H1 (cell line): ENCODE data around the gene RNASET2. TPM values are rescaled to one million over a fixed set of nuclear protein-coding genes. Genes with fewer than 3 reads are reported as not detected.

Experiments
- CTCF ChIA-PET: fragments of 300-600 bp; sonication (Branson Sonifier 250); formaldehyde crosslinking; loops from one replicate; lab custom pipeline; 2021; ENCODE audit not compliant: partially characterized antibody; lab: Charles Lee
- POLR2A ChIA-PET: fragments of 300-600 bp; sonication (Branson Sonifier 250); formaldehyde crosslinking; loops from one replicate; lab custom pipeline; 2021; ENCODE audit warnings: inconsistent platforms; ENCODE audit not compliant: partially characterized antibody; lab: Charles Lee
- DNase-seq, 2 experiments: peaks; one replicate each; pipeline versions ENCODE4 v3.0.0 to v3.0.0-alpha.2; 2010 to 2022; ENCODE audit warnings: low spot score in 2 of 2, low read depth in 1 of 2, mixed read lengths in 1 of 2
- FAIRE-seq: peaks from 2 replicates; lab custom pipeline; 2011; peaks lifted over from hg19 to GRCh38; lab: Jason Lieb, UNC
- H2AFZ ChIP-seq: 2 replicates; pipeline ENCODE4 v1.8.1; 2012; ENCODE audit warnings: low read length, inconsistent platforms
- H2AK5ac ChIP-seq: 2 replicates; pipeline ENCODE4 v1.6.1; 2013; ENCODE audit warnings: low read depth, low read length
- H2BK120ac ChIP-seq: replicated peaks from 2 replicates; pipeline ENCODE3; 2013; ENCODE audit warnings: low read depth, low read length, inconsistent platforms
- H2BK12ac ChIP-seq: 2 replicates; pipeline ENCODE4 v1.6.1; 2013; ENCODE audit warnings: low read depth, low read length
- H2BK15ac ChIP-seq: 2 replicates; pipeline ENCODE4 v1.6.1; 2013; ENCODE audit warnings: low read length
- H2BK20ac ChIP-seq: 2 replicates; pipeline ENCODE4 v1.6.1; 2013; ENCODE audit warnings: low read length
- H2BK5ac ChIP-seq: 2 replicates; pipeline ENCODE4 v1.6.1; 2013; ENCODE audit warnings: low read depth, low read length
- H3K14ac ChIP-seq: 2 replicates; pipeline ENCODE4 v1.6.1; 2013; ENCODE audit warnings: inconsistent platforms; ENCODE audit not compliant: insufficient read length
- H3K18ac ChIP-seq: 2 replicates; pipeline ENCODE4 v1.6.1; 2013; ENCODE audit warnings: low read length; ENCODE audit errors: extremely low read depth
- H3K23ac ChIP-seq: 2 replicates; pipeline ENCODE4 v1.6.1; 2013; ENCODE audit warnings: inconsistent platforms; ENCODE audit not compliant: insufficient read length
- H3K23me2 ChIP-seq: 2 replicates; pipeline ENCODE4 v1.6.1; 2013; ENCODE audit warnings: low read depth, low read length
- H3K27ac ChIP-seq: 2 replicates; pipeline ENCODE4 v1.6.1; 2011; ENCODE audit warnings: low read depth, low read length, inconsistent platforms
- H3K27me3 ChIP-seq, 4 experiments: replicated peaks in 1 of 4; 1 replicate in 1 of 4; 2 replicates in 3 of 4; pipeline versions ENCODE4 v1.6.1 to v1.8.1; 2011 to 2013; ENCODE audit warnings: low read length in 3 of 4, mild to moderate bottlenecking in 3 of 4, inconsistent platforms in 2 of 4, mixed read lengths in 2 of 4, moderate library complexity in 1 of 4; ENCODE audit not compliant: control insufficient read depth in 3 of 4, insufficient read depth in 3 of 4; ENCODE audit errors: extremely low read depth in 1 of 4
- H3K36me3 ChIP-seq, 4 experiments: 2 replicates each; pipeline versions ENCODE4 v1.6.1 to v1.8.1; 2011 to 2013; ENCODE audit warnings: mild to moderate bottlenecking in 4 of 4, low read length in 3 of 4, moderate library complexity in 2 of 4, control low read depth in 1 of 4, inconsistent platforms in 1 of 4; ENCODE audit not compliant: insufficient read depth in 4 of 4, control insufficient read depth in 2 of 4
- H3K4ac ChIP-seq: replicated peaks from 2 replicates; pipeline ENCODE3; 2013; ENCODE audit warnings: low read length, low read depth, mixed read lengths, inconsistent platforms; ENCODE audit not compliant: insufficient read length
- H3K4me1 ChIP-seq, 4 experiments: replicated peaks in 1 of 4; 1 replicate in 1 of 4; 2 replicates in 3 of 4; pipeline versions ENCODE4 v1.6.1 to v1.8.1; 2011 to 2013; ENCODE audit warnings: low read length in 3 of 4, inconsistent platforms in 2 of 4, mixed read lengths in 1 of 4; ENCODE audit not compliant: insufficient read depth in 4 of 4, control insufficient read depth in 3 of 4
- H3K4me2 ChIP-seq, 2 experiments: 2 replicates each; pipeline versions ENCODE4 v1.6.1 to v1.8.1; 2011 to 2013; ENCODE audit warnings: low read depth in 2 of 2, low read length in 2 of 2, control low read depth in 1 of 2, inconsistent platforms in 1 of 2, mild to moderate bottlenecking in 1 of 2; ENCODE audit not compliant: insufficient read depth in 1 of 2
- H3K4me3 ChIP-seq, 4 experiments: fragments of 200-600, 300-600 bp in 1 of 4; sonication (generic), shearing (Covaris generic), sonication (Bioruptor Twin) in 1 of 4; 2 replicates each; pipeline versions ENCODE4 v1.5.1 to v1.8.1; 2011 to 2016; ENCODE audit warnings: low read length in 4 of 4, low read depth in 3 of 4, control low read depth in 2 of 4, inconsistent platforms in 2 of 4, mild to moderate bottlenecking in 2 of 4, mixed read lengths in 1 of 4, moderate library complexity in 1 of 4; ENCODE audit not compliant: insufficient read depth in 2 of 4; ENCODE audit errors: extremely low read depth in 1 of 4
- H3K56ac ChIP-seq: replicated peaks from 2 replicates; pipeline ENCODE3; 2013; ENCODE audit warnings: low read depth, mild to moderate bottlenecking, mixed read lengths, low read length, inconsistent platforms; ENCODE audit not compliant: insufficient read length
- H3K79me1 ChIP-seq: 2 replicates; pipeline ENCODE4 v1.6.1; 2013; ENCODE audit warnings: low read depth, low read length, control low read depth
- H3K79me2 ChIP-seq, 2 experiments: 2 replicates each; pipeline versions ENCODE4 v1.6.1 to v1.8.1; 2012 to 2013; ENCODE audit warnings: low read length in 2 of 2, mild to moderate bottlenecking in 2 of 2, inconsistent platforms in 1 of 2; ENCODE audit not compliant: insufficient read depth in 2 of 2, control insufficient read depth in 1 of 2
- H3K9ac ChIP-seq, 4 experiments: replicated peaks in 1 of 4; 1 replicate in 1 of 4; 2 replicates in 3 of 4; pipeline versions ENCODE4 v1.6.1 to v1.8.1; 2011 to 2013; ENCODE audit warnings: low read depth in 3 of 4, low read length in 3 of 4, control low read depth in 2 of 4, mild to moderate bottlenecking in 2 of 4, moderate library complexity in 2 of 4, inconsistent platforms in 1 of 4; ENCODE audit errors: extremely low read depth in 1 of 4
- H3K9me3 ChIP-seq, 2 experiments: 2 replicates each; pipeline versions ENCODE4 v1.6.1 to v1.8.1; 2012 to 2013; ENCODE audit warnings: mild to moderate bottlenecking in 2 of 2, moderate library complexity in 2 of 2, control low read depth in 1 of 2, inconsistent platforms in 1 of 2, low read depth in 1 of 2, low read length in 1 of 2, mixed read lengths in 1 of 2; ENCODE audit not compliant: insufficient read depth in 2 of 2
- H4K20me1 ChIP-seq, 2 experiments: replicated peaks in 1 of 2; 2 replicates each; pipeline versions ENCODE3 to v1.8.1; 2011 to 2013; ENCODE audit warnings: inconsistent platforms in 2 of 2, low read length in 2 of 2, mild to moderate bottlenecking in 1 of 2; ENCODE audit not compliant: insufficient read depth in 2 of 2, control insufficient read depth in 1 of 2
- H4K5ac ChIP-seq: 2 replicates; pipeline ENCODE4 v1.6.1; 2013; ENCODE audit warnings: low read length, low read depth, mixed read lengths, inconsistent platforms; ENCODE audit not compliant: insufficient read length
- H4K8ac ChIP-seq: 2 replicates; pipeline ENCODE4 v1.8.0; 2013; ENCODE audit warnings: mild to moderate bottlenecking, moderate library complexity, low read length, inconsistent platforms; ENCODE audit not compliant: insufficient read depth; ENCODE audit errors: extremely low read depth
- H4K91ac ChIP-seq: replicated peaks from 2 replicates; pipeline ENCODE3; 2013; ENCODE audit warnings: low read length, mixed read lengths, inconsistent platforms; ENCODE audit not compliant: insufficient read length
- ATF3 ChIP-seq: IDR thresholded peaks from 2 replicates; pipeline ENCODE4 v1.6.1; 2011; ENCODE audit warnings: low read depth, mild to moderate bottlenecking, low read length; ENCODE audit not compliant: insufficient read depth
- CBX5 ChIP-seq: fragments of 300-800, 300-1000 bp; sonication (generic); IDR thresholded peaks from 2 replicates; pipeline ENCODE4 v1.7.1; 2016; ENCODE audit warnings: antibody characterized with exemption, low read length, low read depth
- E2F6 ChIP-seq: IDR thresholded peaks from 2 replicates; pipeline ENCODE4 v1.6.1; 2012; ENCODE audit warnings: inconsistent platforms
- KDM1A ChIP-seq: fragments of 200-600, 300-600 bp; sonication (generic); IDR thresholded peaks from 2 replicates; pipeline ENCODE4 v1.7.1; 2016; ENCODE audit warnings: mild to moderate bottlenecking, low read length, borderline replicate concordance
- KDM4A ChIP-seq: IDR thresholded peaks from one replicate; pipeline ENCODE4 v1.7.1; 2012; ENCODE audit warnings: low read depth, mild to moderate bottlenecking, moderate library complexity, low read length, inconsistent platforms; ENCODE audit not compliant: severe bottlenecking
- KDM5A ChIP-seq: fragments of 200-600 bp; IDR thresholded peaks from 2 replicates; pipeline ENCODE4 v1.7.1; 2012; ENCODE audit warnings: mild to moderate bottlenecking, low read length, inconsistent platforms, mixed read lengths
- PHF8 ChIP-seq: fragments of 200-600 bp; sonication (generic); conservative IDR thresholded peaks from 2 replicates; pipeline ENCODE4 v1.7.1; 2012; ENCODE audit warnings: low read depth, mild to moderate bottlenecking, inconsistent platforms, low read length, moderate library complexity
- POU5F1 ChIP-seq: IDR thresholded peaks from 2 replicates; pipeline ENCODE4 v1.6.1; 2011; ENCODE audit warnings: low read depth, mild to moderate bottlenecking, low read length, moderate library complexity
- SAP30 ChIP-seq: fragments of 300-600 bp; sonication (generic); IDR thresholded peaks from 2 replicates; pipeline ENCODE4 v1.7.1; 2012; ENCODE audit warnings: low read length, moderate library complexity, mild to moderate bottlenecking, inconsistent platforms; ENCODE audit not compliant: insufficient read depth, insufficient replicate concordance
- SIX5 ChIP-seq: IDR thresholded peaks from 2 replicates; pipeline ENCODE4 v1.6.1; 2011; ENCODE audit warnings: mild to moderate bottlenecking, low read depth, low read length
- SP4 ChIP-seq: IDR thresholded peaks from 2 replicates; pipeline ENCODE4 v1.6.1; 2012; ENCODE audit warnings: low read length, inconsistent platforms
- SRF ChIP-seq: IDR thresholded peaks from 2 replicates; pipeline ENCODE4 v1.6.1; 2011; ENCODE audit warnings: mild to moderate bottlenecking, low read depth, low read length, moderate library complexity
- WGBS, 2 experiments: shearing (Covaris generic) in 1 of 2; methylation state at CpG; one replicate each; pipeline versions ENCODE4 v1.1.6 to v1.1.7; 2013 to 2015; ENCODE audit warnings: low lambda C conversion rate in 2 of 2, mixed read lengths in 2 of 2, inconsistent platforms in 1 of 2, low coverage in 1 of 2, missing lambda C conversion rate in 1 of 2; ENCODE audit not compliant: insufficient replicate concordance in 2 of 2, insufficient coverage in 1 of 2, insufficient read length in 1 of 2; ENCODE audit errors: extremely low coverage in 1 of 2, missing lambda C conversion rate in 1 of 2; 5-methylcytosine and 5-hydroxymethylcytosine counted together
- polyA plus RNA-seq, 7 experiments: library from polyadenylated mRNA; depleted of rRNA in 3 of 7; stranded (reverse) in 5 of 7; unstranded in 2 of 7; fragments of >200 nt in 5 of 7; fragments of 200-250 nt in 2 of 7; gene quantifications; 1 replicate in 5 of 7; 2 replicates in 1 of 7; 4 replicates in 1 of 7; pipeline versions ENCODE4 v1.2.1 to v1.2.3, GENCODE V29; 2011 to 2013; ENCODE audit warnings: missing spikeins in 2 of 7, mixed read lengths in 2 of 7
- total RNA-seq: library from RNA; stranded (reverse); fragmentation: NEBNext Ultra II Directional; extraction: Animal tissue kit (Norgen Biotek cat#: 25700); gene quantifications from 2 replicates; pipeline ENCODE4 v1.2.1, GENCODE V29; 2021

Gene RNASET2
- total and polyA plus RNA-seq, 2 of the 8 experiments (the other 6 are each of a cell fraction or from before 2014, with no cell fraction given): 15.7 to 22.9 TPM

GRCh38 chr6:166987930-166988329 is 31.6 kb upstream of the RNASET2 start:
- no peak overlapping the region for H2BK12ac ChIP-seq
- no peak for DNase-seq
- WGBS, 2 experiments: 89% methylated on average over 3 of the region's 3 CpGs; no CpG with 5 or more reads in 1 of the 2 experiments
- no peak overlapping the region for H3K4ac ChIP-seq
- peaks cover 2 to 27% of the 10 kb centered on the region in 2 experiments; a peak in 3 of 4 replicates for H3K79me2 ChIP-seq
- no peak overlapping the region for H3K9ac ChIP-seq
- H3K27ac ChIP-seq: no peak overlapping the region
- no peak overlapping the region for H3K14ac ChIP-seq
- H2BK5ac ChIP-seq: no peak overlapping the region
- H2BK120ac ChIP-seq: no peak overlapping the region
- CTCF ChIA-PET: interaction anchor here (0.9 to 4.3 kb wide), 16 partner anchors 8 to 675 kb away, joined by 3 to 46 read pairs (median 6); partner anchors contain the start of gene CEP43
- H3K56ac ChIP-seq: no peak overlapping the region
- no peaks in the 10 kb centered on the region for H3K27me3 ChIP-seq
- no peak for FAIRE-seq
- peaks cover 8 to 13% (median 11%) of the 10 kb centered on the region in 4 experiments; a peak in 6 of 7 replicates for H3K4me1 ChIP-seq
- H3K4me2 ChIP-seq: peak overlapping the region; percentile 30 to 40; a peak in 1 of 4 replicates
- H3K23ac ChIP-seq: no peak overlapping the region
- H3K9me3 ChIP-seq: no peaks in the 10 kb centered on the region
- H3K4me3 ChIP-seq: no peak overlapping the region
- H2BK20ac ChIP-seq: no peak overlapping the region
- H4K8ac ChIP-seq: no peak overlapping the region
- peaks cover 2% of the 10 kb centered on the region; the same call in 1 of the 2 replicates for H3K79me1 ChIP-seq
- POLR2A ChIA-PET: interaction anchor here (1.4 to 2.0 kb wide), 2 partner anchors 10 to 30 kb away, joined by 4 to 5 read pairs; no protein-coding TSS in a partner anchor
- H3K18ac ChIP-seq: no peak overlapping the region
- H3K36me3 ChIP-seq: peaks cover 0 to 14% (median 6%) of the 10 kb centered on the region in 4 experiments; a peak in 3 of 8 replicates
- H4K20me1 ChIP-seq: no peaks in the 10 kb centered on the region
- no peak overlapping the region for H4K91ac ChIP-seq
- H3K23me2 ChIP-seq: no peaks in the 10 kb centered on the region
- H2BK15ac ChIP-seq: no peak overlapping the region
- H4K5ac ChIP-seq: no peak overlapping the region
- no peak overlapping the region for H2AK5ac ChIP-seq
- H2AFZ ChIP-seq: no peak overlapping the region
- TF ChIP-seq ATF3 (no peak), SP4 (no peak), SAP30 (no peak), KDM1A (no peak), POU5F1 (no peak), KDM5A (no peak), PHF8 (no peak), CBX5 (no peak), SIX5 (no peak), E2F6 (no peak), KDM4A (no peak), SRF (no peak)
